Measurements from ENCODE around the gene GPC5. TPM values are rescaled to one million over a fixed set of nuclear protein-coding genes. Genes with fewer than 3 reads are reported as not detected.
A peak's percentile ranks its signal among the peaks of the same experiment; 100 is the strongest.

GPC5 gene
- total RNA-seq, 2 experiments from 2014 or later: 2.4 TPM; not detected in 1

GRCh38 chr13:91740756-91741155 lies 342.3 kb downstream of the GPC5 start:
- TF ChIP-seq CTCF (conservative IDR thresholded peaks at IDR 0.05; ENCODE audit: low read length) (no peak), EZH2phosphoT487 (IDR thresholded peaks at IDR 0.05; ENCODE audit: borderline replicate concordance, low read depth, low read length) (no peak)
- no peaks in the 10 kb centered on the region for H3K9me2 ChIP-seq (ENCODE audit: insufficient read depth, low read length)
- intact Hi-C loops (cut with micrococcal nuclease; ENCODE audit: unreplicated experiment): no loop called here
- no peaks in the 10 kb centered on the region for H3K4me1 ChIP-seq (ENCODE audit: insufficient read depth, low read length, poor library complexity, severe bottlenecking)
- H3K27ac ChIP-seq (ENCODE audit: low read depth, low read length, poor library complexity, severe bottlenecking): no peak overlapping the region
- CTCF ChIA-PET (ENCODE audit: unreplicated experiment): interaction anchor here (0.7 kb wide), 1 partner anchor 30 kb away, joined by 3 read pairs; no protein-coding TSS in a partner anchor
- no peak for DNase-seq (ENCODE audit: low spot score)
- no peak overlapping the region for H3K4me2 ChIP-seq (ENCODE audit: low read length)
- no peaks in the 10 kb centered on the region for H4K20me1 ChIP-seq (ENCODE audit: insufficient read depth, low read length)
- no peak overlapping the region for H3K4me3 ChIP-seq (ENCODE audit: low read depth, low read length, poor library complexity, severe bottlenecking)
- POLR2A ChIA-PET: interaction anchor here (1.0 to 3.9 kb wide), 5 partner anchors 10 to 17 kb away, joined by 3 to 16 read pairs (median 5); no protein-coding TSS in a partner anchor
- no peaks in the 10 kb centered on the region for H3K9me3 ChIP-seq (ENCODE audit: low read length)
- no peaks in the 10 kb centered on the region for H3K36me3 ChIP-seq (ENCODE audit: insufficient read depth, low read length)
- 0 out of 2 replicates have a peak overlapping the region, but pooled peaks have one; percentile 0 for H2AFZ ChIP-seq (ENCODE audit: low read length)
- H3K79me2 ChIP-seq (ENCODE audit: insufficient read depth, low read depth, low read length): no peaks in the 10 kb centered on the region
- BruUV-seq (replicated peaks): no TSS peak

- no peaks in the 10 kb centered on the region for H3K9me3 ChIP-seq (ENCODE audit: low read length)
- H3K4me2 ChIP-seq (ENCODE audit: low read length): no peak overlapping the region
- no peak overlapping the region for H3K27ac ChIP-seq (ENCODE audit: low read depth, low read length, poor library complexity, severe bottlenecking)
- DNase-seq (ENCODE audit: low spot score): no peak
- no peaks in the 10 kb centered on the region for H3K36me3 ChIP-seq (ENCODE audit: insufficient read depth, low read length)
- no peaks in the 10 kb centered on the region for H4K20me1 ChIP-seq (ENCODE audit: insufficient read depth, low read length)
- H3K9me2 ChIP-seq (ENCODE audit: insufficient read depth, low read length): no peaks in the 10 kb centered on the region
- intact Hi-C loops (cut with micrococcal nuclease; ENCODE audit: unreplicated experiment): no loop called here
- no peaks in the 10 kb centered on the region for H3K79me2 ChIP-seq (ENCODE audit: insufficient read depth, low read depth, low read length)
- BruUV-seq (replicated peaks): no TSS peak
- no peak overlapping the region for H2AFZ ChIP-seq (ENCODE audit: low read length)
- no peak for TF ChIP-seq EZH2phosphoT487 (IDR thresholded peaks at IDR 0.05; ENCODE audit: borderline replicate concordance, low read depth, low read length)
- TF ChIP-seq CTCF (conservative IDR thresholded peaks at IDR 0.05; ENCODE audit: low read length): no peak
- CTCF ChIA-PET (ENCODE audit: unreplicated experiment): no interaction called here
- POLR2A ChIA-PET: interaction anchor here (1.0 kb wide), 2 partner anchors 9 to 11 kb away, joined by 3 read pairs; no protein-coding TSS in a partner anchor
- no peak overlapping the region for H3K4me3 ChIP-seq (ENCODE audit: low read depth, low read length, poor library complexity, severe bottlenecking)
- no peaks in the 10 kb centered on the region for H3K4me1 ChIP-seq (ENCODE audit: insufficient read depth, low read length, poor library complexity, severe bottlenecking)
These were observed 343.5 kb downstream of the GPC5 start for GRCh38 chr13:91741925-91742324.

- ChIA-PET POLR2A (interaction anchor here (1.0 to 2.2 kb wide), 3 partner anchors 17 to 80 kb away, joined by 3 to 5 read pairs (median 3); no protein-coding TSS in a partner anchor), CTCF (ENCODE audit: unreplicated experiment) (no interaction called here)
- Histone ChIP-seq H3K4me3 (ENCODE audit: low read depth, low read length, poor library complexity, severe bottlenecking) (no peak overlapping the region), H3K36me3 (ENCODE audit: insufficient read depth, low read length) (no peaks in the 10 kb centered on the region), H3K4me1 (ENCODE audit: insufficient read depth, low read length, poor library complexity, severe bottlenecking) (no peaks in the 10 kb centered on the region), H3K9me3 (ENCODE audit: low read length) (no peaks in the 10 kb centered on the region), H3K27ac (ENCODE audit: low read depth, low read length, poor library complexity, severe bottlenecking) (no peak overlapping the region), H4K20me1 (ENCODE audit: insufficient read depth, low read length) (no peaks in the 10 kb centered on the region), H3K9me2 (ENCODE audit: insufficient read depth, low read length) (no peaks in the 10 kb centered on the region), H2AFZ (ENCODE audit: low read length) (no peak overlapping the region), H3K4me2 (ENCODE audit: low read length) (no peak overlapping the region), H3K79me2 (ENCODE audit: insufficient read depth, low read depth, low read length) (no peaks in the 10 kb centered on the region)
- DNase-seq (ENCODE audit: low spot score): no peak
- intact Hi-C loops (cut with micrococcal nuclease; ENCODE audit: unreplicated experiment): no loop called here
- TF ChIP-seq CTCF (conservative IDR thresholded peaks at IDR 0.05; ENCODE audit: low read length) (no peak), EZH2phosphoT487 (IDR thresholded peaks at IDR 0.05; ENCODE audit: borderline replicate concordance, low read depth, low read length) (no peak)
- no TSS peak for BruUV-seq (replicated peaks)
These were observed 345.9 kb downstream of the GPC5 start for GRCh38 chr13:91744284-91744683.

Measured in OCI-LY7 (cell line).